AG10803 (cell line): Measurements from ENCODE around the gene INCENP.
A peak's percentile ranks its signal among the peaks of the same experiment; 100 is the strongest.

Experiments used
- DNase-seq: peaks from one replicate; pipeline ENCODE4 v3.0.0; 2010; ENCODE audit warnings: low read depth
- H3K4me3 ChIP-seq: 2 replicates; pipeline ENCODE4 v1.5.1; 2011; ENCODE audit warnings: mild to moderate bottlenecking, low read length, control low read depth
- TF ChIP-seq, protein P1 (sequence below): conservative IDR thresholded peaks from 2 replicates; pipeline ENCODE4 v1.5.1; 2011; ENCODE audit warnings: mild to moderate bottlenecking, low read length, control low read depth, inconsistent platforms

Gene INCENP

DNA sequence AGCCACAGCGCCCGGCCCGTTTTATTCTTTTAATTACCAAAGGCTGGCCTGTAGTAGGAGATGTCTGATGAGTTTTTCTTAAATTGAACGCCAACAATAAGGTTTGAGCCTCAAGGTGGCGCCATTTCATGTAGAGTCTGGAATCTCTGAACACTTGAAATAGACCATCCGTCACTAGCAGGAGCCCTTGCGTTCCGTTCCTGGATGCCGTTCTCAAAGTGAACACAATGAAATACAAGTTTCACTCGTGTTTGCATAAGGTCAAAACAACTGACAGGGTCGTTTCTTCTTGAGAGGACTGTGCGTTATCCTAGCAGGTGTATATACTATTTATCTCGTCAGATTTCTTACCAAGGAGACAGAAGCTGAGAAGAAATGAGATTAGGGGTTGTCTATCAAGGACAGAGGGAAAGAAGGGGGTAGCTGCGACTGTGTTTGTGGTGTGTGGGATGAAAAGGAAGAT, 47.5 kb downstream of the INCENP start:
- peak; percentile 59 for DNase-seq
- TF ChIP-seq, protein P1, sequence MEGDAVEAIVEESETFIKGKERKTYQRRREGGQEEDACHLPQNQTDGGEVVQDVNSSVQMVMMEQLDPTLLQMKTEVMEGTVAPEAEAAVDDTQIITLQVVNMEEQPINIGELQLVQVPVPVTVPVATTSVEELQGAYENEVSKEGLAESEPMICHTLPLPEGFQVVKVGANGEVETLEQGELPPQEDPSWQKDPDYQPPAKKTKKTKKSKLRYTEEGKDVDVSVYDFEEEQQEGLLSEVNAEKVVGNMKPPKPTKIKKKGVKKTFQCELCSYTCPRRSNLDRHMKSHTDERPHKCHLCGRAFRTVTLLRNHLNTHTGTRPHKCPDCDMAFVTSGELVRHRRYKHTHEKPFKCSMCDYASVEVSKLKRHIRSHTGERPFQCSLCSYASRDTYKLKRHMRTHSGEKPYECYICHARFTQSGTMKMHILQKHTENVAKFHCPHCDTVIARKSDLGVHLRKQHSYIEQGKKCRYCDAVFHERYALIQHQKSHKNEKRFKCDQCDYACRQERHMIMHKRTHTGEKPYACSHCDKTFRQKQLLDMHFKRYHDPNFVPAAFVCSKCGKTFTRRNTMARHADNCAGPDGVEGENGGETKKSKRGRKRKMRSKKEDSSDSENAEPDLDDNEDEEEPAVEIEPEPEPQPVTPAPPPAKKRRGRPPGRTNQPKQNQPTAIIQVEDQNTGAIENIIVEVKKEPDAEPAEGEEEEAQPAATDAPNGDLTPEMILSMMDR, result peak; percentile 63
- no peak overlapping the region for H3K4me3 ChIP-seq

DNA sequence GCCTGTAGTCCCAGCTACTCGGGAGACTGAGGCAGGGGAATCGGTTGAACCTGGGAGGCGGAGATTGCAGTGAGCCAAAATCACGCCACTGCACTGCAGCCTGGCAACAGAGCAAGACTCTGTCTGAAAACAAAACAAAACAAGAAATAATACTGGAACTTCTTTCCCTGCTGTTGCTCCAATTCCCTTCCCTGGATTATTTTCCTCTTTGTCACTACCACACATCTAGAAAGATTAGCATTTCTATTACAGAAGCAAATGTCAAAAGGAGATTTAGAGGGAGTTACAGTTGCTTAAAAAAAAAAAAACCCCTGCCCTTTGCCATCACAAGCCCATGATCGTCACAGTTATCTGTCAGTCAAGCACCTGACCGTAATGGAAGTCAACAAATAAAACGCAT, 48.5 kb downstream of the INCENP start:
- DNase-seq, result no peak
- TF ChIP-seq, protein P1, result no peak
- H3K4me3 ChIP-seq, result no peak overlapping the region

DNA sequence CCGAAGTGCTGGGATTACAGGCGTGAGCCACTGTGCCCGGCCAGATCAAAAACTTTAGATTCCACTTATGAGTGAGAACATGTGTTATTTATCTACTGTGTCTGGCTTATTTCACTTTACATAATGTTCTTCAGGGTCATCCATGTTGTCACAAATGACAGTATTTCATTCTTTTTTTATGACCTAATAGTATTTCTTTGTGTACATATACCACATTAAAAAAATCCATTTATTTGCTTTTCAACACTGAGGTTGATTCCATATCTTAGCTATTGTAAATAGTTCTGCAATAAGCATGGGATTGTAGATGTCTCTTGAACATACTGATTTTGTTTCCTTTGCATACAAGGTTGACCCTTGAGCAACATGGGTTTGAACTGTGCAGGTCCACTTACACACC, 53.0 kb downstream of the INCENP start:
- H3K4me3 ChIP-seq, result no peak overlapping the region
- TF ChIP-seq, protein P1, result no peak
- DNase-seq, result no peak

DNA sequence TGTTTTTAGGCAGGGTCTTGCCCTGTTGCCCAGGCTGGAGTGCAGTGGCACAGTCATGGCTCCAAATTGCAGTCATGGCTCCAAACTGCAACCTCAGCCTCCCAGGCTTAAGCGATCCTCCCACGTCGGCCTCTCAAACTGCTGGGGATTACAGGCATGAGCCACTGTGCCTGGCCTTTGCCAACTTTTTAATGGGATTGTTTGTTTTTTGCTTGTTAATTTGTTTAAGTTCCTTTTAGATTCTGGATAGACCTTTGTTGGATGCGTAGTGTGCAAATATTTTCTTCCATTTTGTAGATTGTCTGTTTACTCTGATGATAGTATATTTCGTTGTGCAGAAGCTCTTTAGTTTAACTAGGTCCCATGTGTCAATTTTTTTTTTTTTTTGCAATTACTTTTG, 56.2 kb downstream of the INCENP start:
- TF ChIP-seq, protein P1, result no peak
- H3K4me3 ChIP-seq, result no peak overlapping the region
- DNase-seq, result no peak

DNA sequence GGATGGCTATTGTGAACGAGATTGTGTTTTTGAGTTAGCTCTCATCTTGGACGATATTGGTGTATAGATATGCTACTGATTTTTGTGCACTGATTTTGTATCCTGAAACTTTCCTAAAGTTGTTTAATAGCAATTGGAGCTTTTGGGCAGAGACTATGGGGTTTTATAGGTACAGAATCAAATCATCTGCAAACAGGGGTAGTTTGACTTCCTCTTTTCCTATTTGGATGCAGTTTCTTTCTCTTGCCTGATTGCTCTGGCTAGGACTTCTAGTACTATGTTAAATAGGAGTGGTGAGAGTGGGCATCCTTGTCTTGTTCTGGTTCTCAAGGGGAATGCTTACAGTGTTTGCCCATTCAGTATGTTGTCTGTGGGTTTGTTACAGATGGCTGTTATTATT, 57.3 kb downstream of the INCENP start:
- no peak for DNase-seq
- no peak overlapping the region for H3K4me3 ChIP-seq
- TF ChIP-seq, protein P1, result no peak

DNA sequence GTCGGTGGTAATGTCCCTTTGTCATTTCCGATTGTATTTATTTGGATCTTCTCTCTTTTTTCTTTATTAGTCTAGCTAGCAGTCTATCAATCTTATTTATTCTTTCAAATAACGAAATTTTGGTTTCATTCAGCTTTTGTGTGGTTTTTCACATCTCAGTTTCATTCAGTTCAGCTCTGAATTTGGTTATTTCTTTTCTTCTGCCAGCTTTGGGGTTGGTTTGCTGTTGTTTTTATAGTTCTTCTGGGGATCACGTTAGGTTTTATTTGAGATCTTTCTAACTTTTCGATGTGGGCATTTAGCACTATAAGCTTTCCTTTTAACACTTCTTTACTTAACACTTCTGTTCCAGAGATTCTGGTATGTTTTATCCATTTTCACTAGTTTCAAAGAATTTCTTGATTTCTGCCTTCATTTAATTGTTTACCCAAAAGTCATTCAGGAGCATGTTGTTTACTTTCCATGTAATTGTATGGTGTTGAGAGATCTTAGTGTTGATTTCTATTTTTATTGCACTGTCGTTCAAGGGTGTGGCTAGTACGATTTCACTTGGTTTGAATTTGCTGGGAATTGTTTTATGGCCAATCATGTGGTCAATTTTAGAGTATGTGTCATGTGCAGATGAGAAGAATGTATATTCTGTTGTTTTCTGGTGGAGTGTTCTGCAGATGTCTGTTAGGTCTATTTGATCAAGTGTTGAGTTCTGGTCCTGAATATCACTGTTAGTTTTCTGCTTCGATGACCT, 58.5 kb downstream of the INCENP start:
- DNase-seq, result no peak
- TF ChIP-seq, protein P1, result no peak
- no peak overlapping the region for H3K4me3 ChIP-seq

DNA sequence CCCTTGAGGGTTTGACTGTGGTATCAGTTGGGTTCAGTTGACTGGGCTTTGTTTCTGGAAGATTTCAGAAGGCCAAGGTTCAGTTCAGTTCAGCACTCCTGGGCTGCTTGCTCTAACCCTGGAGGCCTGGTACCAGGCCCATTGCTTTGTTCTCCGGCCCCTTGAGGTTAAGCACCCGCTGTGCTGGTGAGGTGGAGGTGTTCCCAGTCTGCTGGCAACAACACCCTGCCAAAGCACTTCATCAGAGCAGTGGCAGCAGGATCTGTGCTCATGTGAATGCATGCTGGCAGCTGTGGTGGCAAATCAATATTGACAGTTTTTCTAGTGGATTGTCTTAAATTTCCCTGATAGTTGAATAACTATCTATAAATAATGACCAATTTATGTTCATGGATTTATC, 62.4 kb downstream of the INCENP start:
- no peak for DNase-seq
- TF ChIP-seq, protein P1, result no peak
- no peak overlapping the region for H3K4me3 ChIP-seq
